HS-5 (cell line): ENCODE results near the gene TEK.
A peak's percentile ranks its signal among the peaks of the same experiment; 100 is the strongest.
"Not testable (repeated sequence)": the region's sequence is repeated elsewhere in the genome, so short reads cannot be mapped to it uniquely, and the experiment has no call there.

ENCODE experiments used
- DNase-seq: peaks from one replicate; pipeline ENCODE4 v3.0.0-alpha.2; 2012; ENCODE audit warnings: low read depth

TEK gene

GRCh38 chr9:27227192-27227591, 118.2 kb downstream of the TEK start:
- peak; percentile 31 for DNase-seq

DNA sequence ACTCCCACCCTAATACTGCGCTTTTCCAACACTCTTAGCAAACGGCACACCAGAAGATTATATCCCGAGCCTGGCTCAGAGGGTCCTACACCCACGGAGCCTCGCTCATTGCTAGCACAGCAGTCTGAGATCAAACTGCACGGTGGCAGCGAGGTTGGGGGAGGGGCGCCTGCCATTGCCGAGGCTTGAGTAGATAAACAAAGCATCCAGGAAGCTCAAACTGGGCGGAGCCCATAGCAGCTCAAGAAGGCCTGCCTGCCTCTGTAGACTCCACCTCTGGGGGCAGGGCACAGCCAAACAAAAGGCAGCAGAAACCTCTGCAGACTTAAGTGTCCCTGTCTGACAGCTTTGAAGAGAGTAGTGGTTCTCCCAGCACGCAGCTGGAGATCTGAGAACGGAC, 130.6 kb downstream of the TEK start:
- not testable (repeated sequence) for DNase-seq

DNA sequence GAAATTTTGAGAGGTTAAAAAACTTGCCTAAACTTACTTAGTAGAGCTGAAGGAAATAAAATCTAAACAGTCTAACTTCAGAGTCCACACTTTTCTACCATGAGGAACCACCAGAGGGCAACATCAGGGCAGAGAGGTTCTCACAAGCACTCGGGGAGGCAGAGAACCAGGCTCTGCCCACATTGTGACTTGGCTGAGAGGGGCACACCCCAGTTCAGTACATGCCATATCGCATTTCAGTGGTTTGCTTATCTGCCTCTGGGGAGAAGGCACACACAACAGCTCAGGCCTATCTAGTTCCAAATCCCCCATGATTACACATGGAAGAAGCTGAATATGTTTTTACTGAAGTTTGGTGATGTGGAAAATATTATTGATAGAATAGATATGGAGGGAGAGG, 138.7 kb downstream of the TEK start:
- DNase-seq = peak; percentile 25

- DNase-seq = no peak
These were observed 139.7 kb downstream of the TEK start for GRCh38 chr9:27248702-27249101.

DNA sequence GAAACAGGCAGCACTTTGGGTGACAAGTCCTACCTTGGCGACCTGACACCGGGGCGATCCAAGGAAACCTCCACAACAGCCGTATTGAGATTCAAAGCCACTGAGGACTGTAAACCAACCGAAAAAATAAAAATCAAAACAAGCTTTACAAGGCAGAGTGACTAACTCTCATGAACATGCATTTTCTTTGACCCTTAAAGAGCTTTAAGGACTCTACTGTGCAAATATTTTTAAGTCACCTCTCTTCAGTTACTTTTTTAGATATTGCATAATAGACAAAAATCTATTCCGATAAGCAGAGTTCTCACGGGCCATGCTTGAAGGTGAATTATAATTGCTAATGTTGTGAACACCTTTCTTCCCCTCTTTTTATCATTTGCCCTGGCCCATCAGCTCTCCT, 149.6 kb downstream of the TEK start:
- no peak for DNase-seq

GRCh38 chr9:27260789-27261516, 151.9 kb downstream of the TEK start:
- no peak for DNase-seq

GRCh38 chr9:27261517-27262211, 152.6 kb downstream of the TEK start:
- no peak for DNase-seq

GRCh38 chr9:27272103-27272502, 163.1 kb downstream of the TEK start:
- no peak for DNase-seq

DNA sequence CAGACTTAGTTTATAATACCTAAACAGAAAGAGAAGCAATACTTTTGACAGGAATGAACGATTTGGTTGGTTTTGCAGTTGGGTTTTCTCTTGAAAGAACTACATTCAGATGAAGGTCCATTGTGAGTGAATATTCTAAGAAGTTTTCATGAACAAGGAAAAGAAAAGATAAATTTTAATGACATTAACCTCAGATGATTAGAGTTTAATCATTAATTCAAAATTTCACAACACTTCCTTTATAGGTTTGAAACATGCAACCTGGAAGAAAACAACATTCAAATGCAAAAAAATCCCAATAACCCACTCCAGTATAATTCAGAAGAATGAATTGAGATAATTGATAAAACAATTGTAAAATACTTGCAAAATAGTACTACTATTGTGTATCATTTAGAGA, 164.2 kb downstream of the TEK start:
- DNase-seq = no peak

DNA sequence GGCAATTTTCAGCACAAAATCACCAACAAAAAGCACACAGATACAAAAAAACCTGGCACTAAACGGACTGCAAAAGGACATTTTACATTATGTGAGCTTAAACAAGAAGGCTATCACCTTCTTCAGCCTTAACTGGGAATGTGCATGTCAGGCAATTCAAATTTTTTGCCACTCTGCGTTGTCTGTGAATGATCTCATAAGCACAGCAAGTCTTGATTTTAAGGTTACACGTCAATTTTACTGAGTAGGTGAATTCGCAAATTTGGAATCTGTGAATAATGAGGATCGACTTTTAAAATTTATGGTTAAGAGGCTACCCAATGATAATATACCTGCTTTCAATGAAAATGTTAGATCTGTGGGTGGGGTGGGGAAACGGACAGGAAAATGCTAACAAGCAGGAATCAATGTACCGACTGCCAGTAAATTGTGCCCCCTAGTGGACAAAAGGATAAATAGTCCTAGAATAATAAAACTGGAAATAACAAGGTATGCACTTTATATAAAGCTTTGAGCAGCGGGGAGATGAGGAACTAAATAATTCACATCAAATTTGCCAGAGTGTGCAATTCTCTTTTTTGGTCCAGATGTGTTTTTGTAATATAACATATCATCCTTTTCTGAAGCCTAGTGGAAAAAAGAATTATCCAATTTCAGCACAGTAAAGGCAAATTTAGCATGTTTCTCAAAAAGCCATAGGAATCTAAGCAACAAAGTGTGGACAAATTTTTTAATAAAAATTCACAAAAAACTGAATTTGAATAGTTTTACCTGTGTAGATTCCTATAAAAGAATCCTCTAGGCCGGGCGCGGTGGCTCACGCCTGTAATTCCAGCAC, 167.4 kb downstream of the TEK start:
- DNase-seq = peak; percentile 29

- no peak for DNase-seq
These were observed 169.3 kb downstream of the TEK start for GRCh38 chr9:27278374-27278773.

DNA sequence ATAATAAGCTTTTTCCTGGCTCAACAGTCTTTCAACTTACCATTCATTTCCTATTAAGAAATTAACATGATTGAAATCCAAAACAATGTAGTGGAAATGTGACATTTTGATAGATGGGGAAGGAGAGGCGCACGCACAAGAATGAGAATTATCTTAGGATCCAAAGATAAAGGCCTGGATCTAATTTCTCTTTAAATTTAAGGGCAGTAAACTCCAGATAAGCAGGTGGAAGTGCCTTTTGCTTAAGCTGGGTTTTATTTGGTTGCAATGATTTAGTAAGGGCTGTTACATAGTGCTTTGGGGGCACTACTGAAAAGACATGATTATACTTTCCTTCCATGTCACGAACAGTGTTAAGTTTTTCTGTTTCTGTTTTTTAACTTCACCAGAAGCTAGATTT, 170.6 kb downstream of the TEK start:
- no peak for DNase-seq
